GM21786 (cell line): ENCODE results near the gene GMPS.
"Not testable (repeated sequence)": the region's sequence is repeated elsewhere in the genome, so short reads cannot be mapped to it uniquely, and the experiment has no call there.

Source experiments
- ATAC-seq: cut with Tn5 transposase; IDR thresholded peaks from one replicate; pipeline ENCODE4 v1.9.1; 2021; ENCODE audit not compliant: unreplicated experiment

The GMPS gene

GRCh38 chr3:155934230-155934629 lies 63.8 kb downstream of the GMPS start:
- ATAC-seq: no peak

- no peak for ATAC-seq
Observed at GRCh38 chr3:155938409-155938808, 68.0 kb downstream of the GMPS start.

- ATAC-seq: no peak
Observed at GRCh38 chr3:155941354-155941753, 70.9 kb downstream of the GMPS start.

GRCh38 chr3:155944081-155944480 lies 73.6 kb downstream of the GMPS start:
- no peak for ATAC-seq

GRCh38 chr3:155946178-155946577 lies 75.7 kb downstream of the GMPS start:
- no peak for ATAC-seq

- ATAC-seq: no peak
Observed at GRCh38 chr3:155948476-155948875, 78.0 kb downstream of the GMPS start.

- no peak for ATAC-seq
Observed at GRCh38 chr3:155949453-155950217, 79.2 kb downstream of the GMPS start.

- ATAC-seq: no peak
Observed at GRCh38 chr3:155956508-155957411, 86.3 kb downstream of the GMPS start.

- no peak for ATAC-seq
Observed at GRCh38 chr3:155957412-155957880, 87.0 kb downstream of the GMPS start.

GRCh38 chr3:155958676-155959075 lies 88.2 kb downstream of the GMPS start:
- peak; percentile 58 for ATAC-seq

- no peak for ATAC-seq
Observed at GRCh38 chr3:155960060-155960459, 89.6 kb downstream of the GMPS start.

- not testable (repeated sequence) for ATAC-seq
Observed at GRCh38 chr3:155961044-155961443, 90.6 kb downstream of the GMPS start.

GRCh38 chr3:155963570-155963969 lies 93.1 kb downstream of the GMPS start:
- no peak for ATAC-seq

- no peak for ATAC-seq
Observed at GRCh38 chr3:155970398-155970797, 99.9 kb downstream of the GMPS start.

- ATAC-seq: no peak
Observed at GRCh38 chr3:155972885-155973584, 102.6 kb downstream of the GMPS start.

GRCh38 chr3:155978324-155978723 lies 107.9 kb downstream of the GMPS start:
- ATAC-seq: no peak

- no peak for ATAC-seq
Observed at GRCh38 chr3:155979746-155980145, 109.3 kb downstream of the GMPS start.

- ATAC-seq: no peak
Observed at GRCh38 chr3:155981669-155982068, 111.2 kb downstream of the GMPS start.

GRCh38 chr3:155983834-155984474 lies 113.5 kb downstream of the GMPS start:
- ATAC-seq: no peak

- no peak for ATAC-seq
Observed at GRCh38 chr3:155984791-155985417, 114.5 kb downstream of the GMPS start.
